Keratinocyte (primary cell): ENCODE data around the gene VPS35. TPM values are rescaled to one million over a fixed set of nuclear protein-coding genes. Genes with fewer than 3 reads are reported as not detected.
A peak's percentile ranks its signal among the peaks of the same experiment; 100 is the strongest.

Experiments
- DNase-seq: peaks from one replicate; pipeline ENCODE4 v3.0.0-alpha.2; 2011; ENCODE audit warnings: low read depth, missing footprints, low spot score
- FAIRE-seq: peaks from 2 replicates; lab custom pipeline; 2011; peaks lifted over from hg19 to GRCh38; lab: Jason Lieb, UNC
- H2AFZ ChIP-seq: 2 replicates; pipeline ENCODE4 v1.6.0; 2012; ENCODE audit warnings: low read length, control low read depth, inconsistent platforms; ENCODE audit not compliant: control insufficient read depth
- H3K27ac ChIP-seq: 2 replicates; pipeline ENCODE4 v1.5.1; 2011; ENCODE audit warnings: low read length; ENCODE audit not compliant: control insufficient read depth, insufficient read depth
- H3K27me3 ChIP-seq: 3 replicates; pipeline ENCODE4 v1.6.0; 2011; ENCODE audit warnings: low read length; ENCODE audit not compliant: control insufficient read depth, insufficient read depth; ENCODE audit errors: extremely low read depth
- H3K36me3 ChIP-seq, 2 experiments: 2 replicates in 1 of 2; 3 replicates in 1 of 2; pipeline ENCODE4 v1.5.1; 2011; ENCODE audit warnings: low read length in 2 of 2, mild to moderate bottlenecking in 1 of 2; ENCODE audit not compliant: control insufficient read depth in 2 of 2, insufficient read depth in 2 of 2; ENCODE audit errors: extremely low read depth in 1 of 2
- H3K4me1 ChIP-seq: 3 replicates; pipeline ENCODE4 v1.5.1; 2011; ENCODE audit warnings: low read length; ENCODE audit not compliant: control insufficient read depth, insufficient read depth; ENCODE audit errors: extremely low read depth
- H3K4me2 ChIP-seq: 3 replicates; pipeline ENCODE4 v1.6.0; 2011; ENCODE audit warnings: low read depth, low read length; ENCODE audit not compliant: control insufficient read depth, insufficient read depth; ENCODE audit errors: extremely low read depth
- H3K4me3 ChIP-seq, 3 experiments: fragments of 200-600 bp in 1 of 3; sonication (generic) in 1 of 3; 2 replicates in 2 of 3; 3 replicates in 1 of 3; pipeline ENCODE4 v1.5.1; 2011 to 2016; ENCODE audit warnings: low read length in 3 of 3, mild to moderate bottlenecking in 3 of 3, control low read depth in 2 of 3, inconsistent platforms in 1 of 3, low read depth in 1 of 3, mixed read lengths in 1 of 3, mixed run types in 1 of 3, moderate library complexity in 1 of 3; ENCODE audit not compliant: control insufficient read depth in 2 of 3, insufficient read depth in 2 of 3; ENCODE audit errors: extremely low read depth in 1 of 3
- H3K79me2 ChIP-seq: 2 replicates; pipeline ENCODE4 v1.6.0; 2012; ENCODE audit warnings: low read length; ENCODE audit not compliant: control insufficient read depth, insufficient read depth
- H3K9ac ChIP-seq: 3 replicates; pipeline ENCODE4 v1.6.0; 2011; ENCODE audit warnings: low read length; ENCODE audit not compliant: control insufficient read depth, insufficient read depth; ENCODE audit errors: extremely low read depth
- H3K9me1 ChIP-seq: 3 replicates; pipeline ENCODE4 v1.6.0; 2011; ENCODE audit warnings: low read length; ENCODE audit not compliant: control insufficient read depth, insufficient read depth; ENCODE audit errors: extremely low read depth
- H3K9me3 ChIP-seq: 2 replicates; pipeline ENCODE4 v1.5.1; 2012; ENCODE audit warnings: low read depth, low read length; ENCODE audit not compliant: control insufficient read depth
- H4K20me1 ChIP-seq: 3 replicates; pipeline ENCODE4 v1.6.0; 2011; ENCODE audit warnings: low read length; ENCODE audit not compliant: control insufficient read depth, insufficient read depth; ENCODE audit errors: extremely low read depth
- EZH2 ChIP-seq: IDR thresholded peaks from one replicate; pipeline ENCODE4 v1.6.1; 2012; ENCODE audit warnings: inconsistent platforms, mild to moderate bottlenecking, low read length, moderate library complexity
- dilution Hi-C: fragments of 300-500 bp; cut with MboI; formaldehyde crosslinking; loops from one replicate; pipeline ENCODE4 v1.7.0; 2020; ENCODE audit warnings: low sequenced_read_pairs; ENCODE audit not compliant: extremely low pct_ligation_motif_present
- polyA plus RNA-seq, 5 experiments: library from polyadenylated mRNA; depleted of rRNA in 3 of 5; stranded (reverse) in 3 of 5; stranded (forward) in 1 of 5; unstranded in 1 of 5; fragments of >200 nt; gene quantifications; 1 replicate in 1 of 5; 2 replicates in 3 of 5; 3 replicates in 1 of 5; pipeline versions ENCODE4 v1.2.1 to v1.2.3, GENCODE V29; 2011 to 2012; ENCODE audit warnings: missing spikeins in 2 of 5, low read depth in 1 of 5, low replicate concordance in 1 of 5
- TF ChIP-seq, protein P1 (sequence below), 3 experiments: IDR thresholded peaks in 1 of 3; conservative IDR thresholded peaks in 1 of 3; optimal IDR thresholded peaks in 1 of 3; 2 replicates in 2 of 3; 3 replicates in 1 of 3; pipeline versions ENCODE3 to v1.5.1; 2011; ENCODE audit warnings: low read length in 3 of 3, mild to moderate bottlenecking in 3 of 3, moderate library complexity in 2 of 3, control low read depth in 1 of 3, inconsistent platforms in 1 of 3; ENCODE audit not compliant: insufficient read depth in 2 of 3; ENCODE audit errors: extremely low read depth in 1 of 3

VPS35 gene
- polyA plus RNA-seq, 1 donor (not counting 4 experiments of a cell fraction or from before 2014, with no cell fraction given) = 87.3 TPM

- H3K9me1 ChIP-seq = no peaks in the 10 kb centered on the region
- H3K9me3 ChIP-seq = no peaks in the 10 kb centered on the region
- DNase-seq (no peak), FAIRE-seq (no peak)
- H2AFZ ChIP-seq = no peak overlapping the region
- H3K9ac ChIP-seq = no peak overlapping the region
- H3K4me2 ChIP-seq = no peak overlapping the region
- no peaks in the 10 kb centered on the region for H3K36me3 ChIP-seq
- H3K27me3 ChIP-seq = no peaks in the 10 kb centered on the region
- peaks cover 4% of the 10 kb centered on the region for H3K4me1 ChIP-seq
- no peaks in the 10 kb centered on the region for H4K20me1 ChIP-seq
- no peak overlapping the region for H3K4me3 ChIP-seq
- dilution Hi-C loops = no loop called here
- no peaks in the 10 kb centered on the region for H3K79me2 ChIP-seq
- TF ChIP-seq, protein P1, sequence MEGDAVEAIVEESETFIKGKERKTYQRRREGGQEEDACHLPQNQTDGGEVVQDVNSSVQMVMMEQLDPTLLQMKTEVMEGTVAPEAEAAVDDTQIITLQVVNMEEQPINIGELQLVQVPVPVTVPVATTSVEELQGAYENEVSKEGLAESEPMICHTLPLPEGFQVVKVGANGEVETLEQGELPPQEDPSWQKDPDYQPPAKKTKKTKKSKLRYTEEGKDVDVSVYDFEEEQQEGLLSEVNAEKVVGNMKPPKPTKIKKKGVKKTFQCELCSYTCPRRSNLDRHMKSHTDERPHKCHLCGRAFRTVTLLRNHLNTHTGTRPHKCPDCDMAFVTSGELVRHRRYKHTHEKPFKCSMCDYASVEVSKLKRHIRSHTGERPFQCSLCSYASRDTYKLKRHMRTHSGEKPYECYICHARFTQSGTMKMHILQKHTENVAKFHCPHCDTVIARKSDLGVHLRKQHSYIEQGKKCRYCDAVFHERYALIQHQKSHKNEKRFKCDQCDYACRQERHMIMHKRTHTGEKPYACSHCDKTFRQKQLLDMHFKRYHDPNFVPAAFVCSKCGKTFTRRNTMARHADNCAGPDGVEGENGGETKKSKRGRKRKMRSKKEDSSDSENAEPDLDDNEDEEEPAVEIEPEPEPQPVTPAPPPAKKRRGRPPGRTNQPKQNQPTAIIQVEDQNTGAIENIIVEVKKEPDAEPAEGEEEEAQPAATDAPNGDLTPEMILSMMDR (optimal IDR thresholded peaks at IDR 0.05 in 1 of 3, IDR thresholded peaks at IDR 0.05 in 1 of 3, conservative IDR thresholded peaks at IDR 0.05 in 1 of 3; ENCODE audit: extremely low read depth in 1 of 3, insufficient read depth in 2 of 3, low read length in 3 of 3) = no peak
- TF ChIP-seq EZH2 = no peak
- no peak overlapping the region for H3K27ac ChIP-seq
Measured at GRCh38 chr16:46632778-46633733, 55.9 kb downstream of the VPS35 start.

GRCh38 chr16:46629331-46630219 lies 59.4 kb downstream of the VPS35 start:
- DNase-seq (no peak), FAIRE-seq (no peak)
- Histone ChIP-seq H3K4me1 (peaks cover 4% of the 10 kb centered on the region), H3K79me2 (no peaks in the 10 kb centered on the region), H3K9me3 (no peaks in the 10 kb centered on the region), H3K36me3 (no peaks in the 10 kb centered on the region), H3K27ac (no peak overlapping the region), H3K4me3 (no peak overlapping the region), H3K4me2 (peak overlapping the region; percentile 46), H3K9me1 (no peaks in the 10 kb centered on the region), H2AFZ (peak overlapping the region; percentile 76), H3K9ac (no peak overlapping the region), H4K20me1 (no peaks in the 10 kb centered on the region), H3K27me3 (no peaks in the 10 kb centered on the region)
- TF ChIP-seq EZH2 = no peak
- TF ChIP-seq, protein P1 (optimal IDR thresholded peaks at IDR 0.05 in 1 of 3, IDR thresholded peaks at IDR 0.05 in 1 of 3, conservative IDR thresholded peaks at IDR 0.05 in 1 of 3; ENCODE audit: extremely low read depth in 1 of 3, insufficient read depth in 2 of 3, low read length in 3 of 3) = peak in 2 of 3 experiments; percentile 44 to 48
- dilution Hi-C loops = no loop called here
